ENCODE data around the gene TMEM59.

DNA sequence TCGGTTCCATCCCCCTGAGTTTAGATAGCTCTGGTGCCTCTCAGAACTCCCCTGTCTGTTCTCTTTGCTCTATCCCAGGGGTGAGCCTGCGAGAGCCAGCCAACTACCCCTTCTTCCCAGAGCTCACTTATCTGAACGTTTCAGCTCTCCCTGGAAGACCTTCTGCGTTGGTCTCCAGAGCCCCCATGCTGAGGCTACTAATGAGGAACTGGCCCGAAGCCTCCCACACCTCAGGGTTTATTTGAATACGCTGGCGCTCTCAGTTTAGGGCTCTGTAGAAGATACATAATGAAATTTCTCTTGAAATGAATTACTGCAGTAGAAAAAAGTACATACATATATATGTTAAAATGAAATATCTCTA lies 43.9 kb upstream of the TMEM59 start:
- TF ChIP-seq, protein P1, sequence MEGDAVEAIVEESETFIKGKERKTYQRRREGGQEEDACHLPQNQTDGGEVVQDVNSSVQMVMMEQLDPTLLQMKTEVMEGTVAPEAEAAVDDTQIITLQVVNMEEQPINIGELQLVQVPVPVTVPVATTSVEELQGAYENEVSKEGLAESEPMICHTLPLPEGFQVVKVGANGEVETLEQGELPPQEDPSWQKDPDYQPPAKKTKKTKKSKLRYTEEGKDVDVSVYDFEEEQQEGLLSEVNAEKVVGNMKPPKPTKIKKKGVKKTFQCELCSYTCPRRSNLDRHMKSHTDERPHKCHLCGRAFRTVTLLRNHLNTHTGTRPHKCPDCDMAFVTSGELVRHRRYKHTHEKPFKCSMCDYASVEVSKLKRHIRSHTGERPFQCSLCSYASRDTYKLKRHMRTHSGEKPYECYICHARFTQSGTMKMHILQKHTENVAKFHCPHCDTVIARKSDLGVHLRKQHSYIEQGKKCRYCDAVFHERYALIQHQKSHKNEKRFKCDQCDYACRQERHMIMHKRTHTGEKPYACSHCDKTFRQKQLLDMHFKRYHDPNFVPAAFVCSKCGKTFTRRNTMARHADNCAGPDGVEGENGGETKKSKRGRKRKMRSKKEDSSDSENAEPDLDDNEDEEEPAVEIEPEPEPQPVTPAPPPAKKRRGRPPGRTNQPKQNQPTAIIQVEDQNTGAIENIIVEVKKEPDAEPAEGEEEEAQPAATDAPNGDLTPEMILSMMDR (IDR thresholded peaks at IDR 0.05): no peak
- no peak for TF ChIP-seq ZFX (IDR thresholded peaks at IDR 0.05; ENCODE audit: borderline replicate concordance)
